Ovary (tissue), 3 donors: ENCODE results near the gene ATP1A3.

Experiments used
- EP300 ChIP-seq: sonication (generic); formaldehyde crosslinking; IDR thresholded peaks from one replicate; pipeline ENCODE4 v1.6.1; 2017; ENCODE audit warnings: antibody characterized with exemption
- TF ChIP-seq, protein P1 (sequence below), 3 donors: fragments of 450-650 bp in 2 of 3; fragments of 200-600 bp in 1 of 3; IDR thresholded peaks; one replicate each; pipeline versions ENCODE4 v1.5.1 to v1.8.0; 2016 to 2022; ENCODE audit warnings: antibody characterized with exemption in 3 of 3, mild to moderate bottlenecking in 1 of 3
- donor health status: DM: no; HTN: no; CAD: no.

DNA sequence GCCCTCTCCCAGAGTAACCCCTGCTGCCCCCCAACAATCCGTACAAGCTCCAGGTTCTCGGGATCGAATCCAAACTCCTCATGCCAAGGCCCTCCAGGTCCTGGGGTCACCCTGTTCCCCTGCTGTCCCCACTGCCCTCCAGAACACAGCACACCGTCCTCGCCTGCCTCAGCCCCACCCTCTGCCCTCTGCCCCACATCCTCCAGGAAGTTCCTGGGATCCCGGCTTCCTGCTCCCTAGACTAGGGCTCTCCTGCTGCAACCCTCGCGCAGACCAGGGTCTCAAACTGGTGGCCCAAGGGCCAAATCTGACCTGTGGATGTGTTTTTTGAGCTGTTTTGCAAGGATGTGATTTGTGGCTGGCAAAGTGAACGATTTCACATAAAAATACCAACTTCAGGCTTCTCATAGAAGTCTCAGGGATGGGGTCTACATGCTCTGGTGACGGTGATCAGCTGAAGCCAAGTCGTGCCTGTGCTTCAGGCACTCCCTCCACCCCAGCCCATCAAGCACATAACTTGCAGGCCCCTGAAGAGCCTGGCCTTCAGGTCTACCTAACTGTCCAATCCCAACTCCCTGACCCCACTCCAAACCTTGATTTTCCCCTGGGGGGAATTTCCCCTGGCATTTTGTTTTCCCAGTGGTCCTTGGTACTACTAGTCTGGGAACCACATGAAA is 36.7 kb downstream of the ATP1A3 start:
- TF ChIP-seq EP300 = no peak
- TF ChIP-seq, protein P1, sequence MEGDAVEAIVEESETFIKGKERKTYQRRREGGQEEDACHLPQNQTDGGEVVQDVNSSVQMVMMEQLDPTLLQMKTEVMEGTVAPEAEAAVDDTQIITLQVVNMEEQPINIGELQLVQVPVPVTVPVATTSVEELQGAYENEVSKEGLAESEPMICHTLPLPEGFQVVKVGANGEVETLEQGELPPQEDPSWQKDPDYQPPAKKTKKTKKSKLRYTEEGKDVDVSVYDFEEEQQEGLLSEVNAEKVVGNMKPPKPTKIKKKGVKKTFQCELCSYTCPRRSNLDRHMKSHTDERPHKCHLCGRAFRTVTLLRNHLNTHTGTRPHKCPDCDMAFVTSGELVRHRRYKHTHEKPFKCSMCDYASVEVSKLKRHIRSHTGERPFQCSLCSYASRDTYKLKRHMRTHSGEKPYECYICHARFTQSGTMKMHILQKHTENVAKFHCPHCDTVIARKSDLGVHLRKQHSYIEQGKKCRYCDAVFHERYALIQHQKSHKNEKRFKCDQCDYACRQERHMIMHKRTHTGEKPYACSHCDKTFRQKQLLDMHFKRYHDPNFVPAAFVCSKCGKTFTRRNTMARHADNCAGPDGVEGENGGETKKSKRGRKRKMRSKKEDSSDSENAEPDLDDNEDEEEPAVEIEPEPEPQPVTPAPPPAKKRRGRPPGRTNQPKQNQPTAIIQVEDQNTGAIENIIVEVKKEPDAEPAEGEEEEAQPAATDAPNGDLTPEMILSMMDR (IDR thresholded peaks at IDR 0.05) = no peak
